Ovary (tissue), 9 donors: ENCODE measurements around the gene FGFR2. TPM values are rescaled to one million over a fixed set of nuclear protein-coding genes. Genes with fewer than 3 reads are reported as not detected.
A peak's percentile ranks its signal among the peaks of the same experiment; 100 is the strongest.

ENCODE experiments used
- DNase-seq, 5 donors: peaks; one replicate each; pipeline ENCODE4 v3.0.0-alpha.2; 2019 to 2020
- H3K27ac ChIP-seq, 2 donors: fragments of 200-600 bp; one replicate each; pipeline versions ENCODE4 v1.5.1 to v1.8.0; 2019 to 2022
- H3K27me3 ChIP-seq: fragments of 200-600 bp; one replicate; pipeline ENCODE4 v1.8.0; 2022
- H3K36me3 ChIP-seq: fragments of 200-600 bp; sonication (generic); one replicate; pipeline ENCODE4 v1.5.1; 2019
- H3K4me1 ChIP-seq: one replicate; pipeline ENCODE4 v1.8.1; 2013; ENCODE audit warnings: mild to moderate bottlenecking, moderate library complexity; ENCODE audit not compliant: insufficient read depth
- H3K4me3 ChIP-seq: fragments of 200-600 bp; sonication (generic); one replicate; pipeline ENCODE4 v1.5.1; 2017
- H3K9me3 ChIP-seq, 2 donors: fragments of 200-600 bp in 1 of 2; sonication (generic) in 1 of 2; one replicate each; pipeline versions ENCODE4 v1.5.1 to v1.8.1; 2013 to 2019; ENCODE audit warnings: mild to moderate bottlenecking in 1 of 2, moderate library complexity in 1 of 2
- EP300 ChIP-seq: sonication (generic); formaldehyde crosslinking; IDR thresholded peaks from one replicate; pipeline ENCODE4 v1.6.1; 2017; ENCODE audit warnings: antibody characterized with exemption
- POLR2A ChIP-seq: fragments of 450-650 bp; IDR thresholded peaks from one replicate; pipeline ENCODE4 v1.6.1; 2017; ENCODE audit warnings: antibody characterized with exemption, mild to moderate bottlenecking, moderate library complexity
- WGBS, 3 donors: extraction: QIAGEN DNeasy Blood & Tissue Kit in 1 of 3; methylation state at CpG; one replicate each; pipeline versions ENCODE4 v1.1.5 to v1.1.7; 2013 to 2017; 5-methylcytosine and 5-hydroxymethylcytosine counted together
- intact Hi-C, 4 donors: fragments of 100-400 bp; cut with DNase I; formaldehyde crosslinking; loops; one replicate each; pipeline versions ENCODE4 v1.11.0 to v1.15.1; 2022 to 2023
- polyA plus RNA-seq, 2 donors: library from polyadenylated mRNA; stranded (reverse); fragments of 200-250 nt in 1 of 2; fragments of 350-450 nt in 1 of 2; fragmentation: Illumina TruSeq in 1 of 2; extraction: RNeasy Lipid Tissue Mini Kit (QIAGEN cat#74804) in 1 of 2; gene quantifications; one replicate each; pipeline ENCODE4 v1.2.3, GENCODE V29; 2013 to 2014
- total RNA-seq, 7 donors: library from RNA; depleted of rRNA in 2 of 7; stranded (reverse); fragments of >200 nt in 2 of 7; fragmentation: NEBNext Ultra II Directional in 3 of 7; extraction: Animal tissue kit (Norgen Biotek cat#: 25700) in 3 of 7; gene quantifications; one replicate each; pipeline versions ENCODE4 v1.1.0 to v1.2.4, GENCODE V29; 2016 to 2023
- TF ChIP-seq, protein P1 (sequence below), 3 donors: fragments of 450-650 bp in 2 of 3; fragments of 200-600 bp in 1 of 3; IDR thresholded peaks; one replicate each; pipeline versions ENCODE4 v1.5.1 to v1.8.0; 2016 to 2022; ENCODE audit warnings: antibody characterized with exemption in 3 of 3, mild to moderate bottlenecking in 1 of 3
- donor health status: DM: no; HTN: no; CAD: no; lungs with moderate emphysema.
- donor health status: DM: no; HTN: no; CAD: no.
- donor health status: Bipolar disorder and iron deficiency.
- donor health status: DM: yes; HTN: yes; CAD: no.
- donor health status: DM: no; HTN: no; CAD: no.
- donor health status: DM: yes; HTN: yes; CAD: no.

Gene FGFR2
- total and polyA plus RNA-seq, 9 donors = 8.8 to 52.2 (median 26.5) TPM

DNA sequence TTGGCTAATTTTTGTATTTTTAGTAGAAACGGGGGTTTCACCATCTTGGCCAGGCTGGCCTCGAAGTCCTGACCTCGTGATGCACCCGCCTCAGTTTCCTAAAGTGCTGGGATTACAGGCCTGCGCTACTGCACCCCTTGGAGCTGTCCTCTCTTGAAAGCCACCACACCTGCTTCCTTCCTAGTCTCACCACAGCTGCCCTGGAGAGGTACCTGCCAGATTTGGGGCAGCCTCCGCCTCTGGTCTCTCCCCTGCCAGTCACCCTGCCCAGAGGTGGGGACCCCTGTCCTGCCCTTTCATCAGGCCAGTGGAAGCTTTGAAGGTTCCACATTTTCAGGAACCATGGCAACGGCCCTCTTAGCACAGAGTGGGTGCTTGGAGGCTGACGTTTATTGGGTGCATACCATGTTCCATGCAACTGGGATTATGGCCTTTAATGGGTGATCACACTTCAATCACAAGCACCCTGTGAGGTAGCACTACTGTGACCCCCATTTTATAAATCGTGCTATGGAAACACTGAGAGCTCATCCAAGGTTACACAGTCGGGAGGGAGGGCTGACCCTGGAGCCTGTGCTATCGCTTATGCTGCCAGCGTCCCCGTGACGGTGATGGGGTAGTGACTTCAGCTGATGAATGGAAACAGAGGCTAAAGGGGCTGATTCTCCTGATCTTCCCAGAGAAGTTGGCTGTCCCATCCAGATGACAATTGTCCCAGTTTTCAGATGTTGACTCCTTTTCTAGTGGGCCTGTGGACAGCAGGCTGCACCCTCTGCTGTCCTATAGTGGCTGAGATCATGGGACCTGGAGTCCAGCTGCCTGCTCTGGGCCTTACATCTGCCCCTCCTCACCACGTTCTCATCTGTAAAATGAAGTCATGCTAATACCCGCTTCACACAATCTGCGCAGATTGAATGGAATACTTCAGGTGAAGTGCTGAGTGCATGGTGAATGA lies 11.5 kb upstream of the FGFR2 start:
- Histone ChIP-seq H3K27me3 (no peaks in the 10 kb centered on the region), H3K27ac (no peak overlapping the region), H3K36me3 (no peaks in the 10 kb centered on the region), H3K9me3 (no peaks in the 10 kb centered on the region), H3K4me3 (no peak overlapping the region), H3K4me1 (peaks cover 2% of the 10 kb centered on the region)
- intact Hi-C loops = loop anchor here in 2 of 4 donors (5.0 kb wide), 2 partner anchors 123 to 662 kb away; no protein-coding TSS in a partner anchor
- TF ChIP-seq POLR2A = no peak
- TF ChIP-seq, protein P1, sequence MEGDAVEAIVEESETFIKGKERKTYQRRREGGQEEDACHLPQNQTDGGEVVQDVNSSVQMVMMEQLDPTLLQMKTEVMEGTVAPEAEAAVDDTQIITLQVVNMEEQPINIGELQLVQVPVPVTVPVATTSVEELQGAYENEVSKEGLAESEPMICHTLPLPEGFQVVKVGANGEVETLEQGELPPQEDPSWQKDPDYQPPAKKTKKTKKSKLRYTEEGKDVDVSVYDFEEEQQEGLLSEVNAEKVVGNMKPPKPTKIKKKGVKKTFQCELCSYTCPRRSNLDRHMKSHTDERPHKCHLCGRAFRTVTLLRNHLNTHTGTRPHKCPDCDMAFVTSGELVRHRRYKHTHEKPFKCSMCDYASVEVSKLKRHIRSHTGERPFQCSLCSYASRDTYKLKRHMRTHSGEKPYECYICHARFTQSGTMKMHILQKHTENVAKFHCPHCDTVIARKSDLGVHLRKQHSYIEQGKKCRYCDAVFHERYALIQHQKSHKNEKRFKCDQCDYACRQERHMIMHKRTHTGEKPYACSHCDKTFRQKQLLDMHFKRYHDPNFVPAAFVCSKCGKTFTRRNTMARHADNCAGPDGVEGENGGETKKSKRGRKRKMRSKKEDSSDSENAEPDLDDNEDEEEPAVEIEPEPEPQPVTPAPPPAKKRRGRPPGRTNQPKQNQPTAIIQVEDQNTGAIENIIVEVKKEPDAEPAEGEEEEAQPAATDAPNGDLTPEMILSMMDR (IDR thresholded peaks at IDR 0.05) = no peak
- 81 to 86% (median 83%) methylated on average over 17 of the region's 17 CpGs for WGBS, 3 donors
- DNase-seq = no peak

DNA sequence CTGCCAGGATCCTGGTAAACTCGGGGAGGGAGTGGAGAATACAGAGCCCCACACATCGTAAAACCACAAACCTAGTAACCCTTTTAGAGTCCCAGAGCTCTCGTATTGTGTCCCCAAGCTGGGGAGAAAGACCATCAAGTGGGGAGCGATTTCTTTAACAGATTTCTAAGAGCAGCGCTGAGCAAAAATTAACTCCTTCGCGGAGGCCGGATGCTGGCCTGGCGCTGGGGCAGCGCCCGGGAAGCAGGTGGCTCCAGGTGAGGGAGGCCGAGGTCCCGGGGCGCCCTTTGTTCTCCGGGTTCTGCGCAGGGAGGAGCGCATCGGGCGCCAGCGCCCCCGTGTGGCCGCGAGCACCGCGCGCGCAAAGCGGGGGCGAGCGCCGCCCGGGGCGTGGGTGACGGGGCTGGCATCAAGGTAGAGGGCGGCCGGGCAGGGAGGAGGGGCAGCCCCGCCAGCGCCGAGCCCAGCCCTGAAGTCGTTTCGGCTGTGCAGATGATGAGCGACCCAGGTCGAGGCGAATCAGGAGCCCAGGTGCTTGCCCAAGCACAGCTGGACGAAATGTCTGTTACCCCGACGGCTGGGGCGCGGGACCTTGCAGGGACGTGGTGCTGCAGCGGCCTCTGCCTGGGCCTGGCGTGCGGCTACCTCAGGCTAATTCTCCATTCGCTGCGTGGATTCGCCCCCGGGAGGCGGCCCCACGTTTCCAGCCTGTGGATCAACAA lies 10.4 kb upstream of the FGFR2 start:
- Histone ChIP-seq H3K36me3 (no peaks in the 10 kb centered on the region), H3K4me1 (peaks cover 2% of the 10 kb centered on the region), H3K27ac (no peak overlapping the region), H3K9me3 (no peaks in the 10 kb centered on the region), H3K4me3 (peak overlapping the region; percentile 30), H3K27me3 (no peaks in the 10 kb centered on the region)
- 7 to 12% (median 8%) methylated on average over 42 to 58 of the region's 59 CpGs for WGBS, 3 donors
- intact Hi-C loops = loop anchor here in 2 of 4 donors (5.0 kb wide), 2 partner anchors 124 to 661 kb away; no protein-coding TSS in a partner anchor
- no peak for TF ChIP-seq POLR2A
- TF ChIP-seq, protein P1 (IDR thresholded peaks at IDR 0.05) = peak; percentile 86 to 90 (median 89)
- peak; percentile 38 to 75 (median 56) for DNase-seq

DNA sequence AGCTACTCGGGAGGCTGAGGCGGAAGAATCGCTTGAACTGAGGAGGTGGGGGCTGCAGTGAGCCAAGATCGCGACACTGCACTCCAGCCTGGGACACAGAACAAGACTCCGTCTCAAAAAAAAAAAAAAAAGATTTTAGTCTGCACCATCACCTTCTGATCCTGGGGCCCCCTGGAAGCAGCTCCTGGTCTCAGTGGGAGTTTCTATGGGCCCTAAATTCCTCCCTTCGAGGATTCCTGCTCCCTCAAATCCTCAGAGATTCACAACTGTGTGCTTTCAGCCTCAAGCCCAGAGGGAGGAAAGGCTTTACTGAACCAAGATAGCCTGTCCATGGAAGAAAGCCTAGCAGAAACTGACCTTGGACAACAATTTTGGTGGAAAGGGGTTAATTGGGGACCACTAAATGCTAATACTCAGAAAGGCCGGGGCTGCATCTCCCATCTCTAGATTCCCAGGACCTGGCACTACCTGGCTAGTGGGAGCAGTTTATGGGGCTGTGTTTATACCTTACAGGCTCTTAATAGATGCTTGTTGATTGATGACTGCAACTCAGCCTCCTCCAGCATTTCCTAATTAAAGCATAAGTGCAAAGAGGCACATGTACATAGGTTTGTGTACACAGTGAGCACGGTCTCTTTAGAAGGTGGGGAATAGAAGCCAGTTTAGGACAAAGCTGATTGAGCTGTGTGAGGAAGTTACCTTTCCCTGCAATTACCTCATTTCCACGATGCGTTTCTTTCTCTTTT lies 9.2 kb upstream of the FGFR2 start:
- intact Hi-C loops = loop anchor here in 2 of 4 donors (5.0 kb wide), 2 partner anchors 125 to 660 kb away; no protein-coding TSS in a partner anchor
- no peaks in the 10 kb centered on the region for H3K36me3 ChIP-seq
- H3K27ac ChIP-seq = no peak overlapping the region
- no peaks in the 10 kb centered on the region for H3K9me3 ChIP-seq
- H3K4me1 ChIP-seq = peaks cover 2% of the 10 kb centered on the region
- TF ChIP-seq EP300 (no peak), POLR2A (no peak)
- TF ChIP-seq, protein P1 (IDR thresholded peaks at IDR 0.05) = no peak
- H3K4me3 ChIP-seq = no peak overlapping the region
- no peaks in the 10 kb centered on the region for H3K27me3 ChIP-seq
- no peak for DNase-seq
- WGBS, 3 donors = 82 to 88% (median 82%) methylated on average over 11 of the region's 11 CpGs

DNA sequence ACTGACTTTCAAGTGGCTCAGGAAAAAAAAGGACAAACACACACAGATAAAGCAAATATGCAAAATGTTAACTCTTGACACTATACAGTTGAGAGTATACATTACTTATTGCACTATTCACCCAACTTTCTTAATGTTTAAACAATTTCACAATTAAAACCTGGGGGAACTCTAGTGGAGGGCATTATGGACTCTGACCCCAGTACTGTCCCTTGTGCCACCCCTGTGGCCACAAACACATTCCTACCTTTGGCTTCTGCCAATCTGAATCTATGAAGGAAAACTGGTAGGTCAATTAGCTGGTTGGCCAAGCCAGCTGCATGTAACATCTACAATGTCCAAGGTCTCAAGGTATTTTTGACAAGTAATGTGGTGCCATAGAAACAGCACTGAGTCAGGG lies 7.5 kb upstream of the FGFR2 start:
- TF ChIP-seq EP300 (no peak), POLR2A (no peak)
- TF ChIP-seq, protein P1 (IDR thresholded peaks at IDR 0.05) = no peak
- Histone ChIP-seq H3K4me3 (no peak overlapping the region), H3K27me3 (no peaks in the 10 kb centered on the region), H3K9me3 (no peaks in the 10 kb centered on the region), H3K4me1 (peaks cover 2% of the 10 kb centered on the region), H3K27ac (no peak overlapping the region), H3K36me3 (no peaks in the 10 kb centered on the region)
- intact Hi-C loops = loop anchor here in 2 of 4 donors (5.0 kb wide), 2 partner anchors 127 to 658 kb away; no protein-coding TSS in a partner anchor
- DNase-seq = no peak
